Esophagus muscularis mucosa (tissue), 3 donors: ENCODE measurements around the gene TMEM51.

Source experiments
- CTCF ChIP-seq, 3 experiments: fragments of 200-600 bp in 2 of 3; fragments of 450-650 bp in 1 of 3; sonication (generic) in 2 of 3; IDR thresholded peaks; one replicate each; pipeline ENCODE4 v1.5.1; 2017 to 2019; ENCODE audit warnings: antibody characterized with exemption in 3 of 3, mild to moderate bottlenecking in 2 of 3, moderate library complexity in 1 of 3
- POLR2A ChIP-seq: fragments of 450-650 bp; IDR thresholded peaks from one replicate; pipeline ENCODE4 v1.6.1; 2017; ENCODE audit warnings: antibody characterized with exemption, moderate library complexity, mild to moderate bottlenecking, low read depth
- POLR2AphosphoS5 ChIP-seq, 2 donors: sonication (generic); formaldehyde crosslinking; IDR thresholded peaks; one replicate each; pipeline ENCODE4 v1.6.1; 2017; ENCODE audit warnings: antibody characterized with exemption in 2 of 2

GRCh38 chr1:15204931-15205330, 51.4 kb downstream of the TMEM51 start:
- TF ChIP-seq CTCF (IDR thresholded peaks at IDR 0.05) (no peak), POLR2A (no peak), POLR2AphosphoS5 (IDR thresholded peaks at IDR 0.05) (no peak)
